Ishikawa (cell line): ENCODE results near the gene PCSK2.

ENCODE experiments used
- CREB1 ChIP-seq: IDR thresholded peaks from 2 replicates; pipeline ENCODE4 v1.6.1; 2012; ENCODE audit warnings: low read depth
- EGR1 ChIP-seq: IDR thresholded peaks from 2 replicates; pipeline ENCODE4 v1.6.1; 2012
- EP300 ChIP-seq: IDR thresholded peaks from 2 replicates; pipeline ENCODE4 v1.6.1; 2012; ENCODE audit warnings: borderline replicate concordance
- FOXM1 ChIP-seq: IDR thresholded peaks from 2 replicates; pipeline ENCODE4 v1.6.1; 2012; ENCODE audit warnings: low read depth, borderline replicate concordance
- NFIC ChIP-seq: IDR thresholded peaks from 2 replicates; pipeline ENCODE4 v1.6.1; 2012
- RAD21 ChIP-seq: IDR thresholded peaks from 2 replicates; pipeline ENCODE4 v1.6.1; 2012; ENCODE audit warnings: low read depth
- TAF1 ChIP-seq: IDR thresholded peaks from 2 replicates; pipeline ENCODE4 v1.6.1; 2012; ENCODE audit warnings: low read depth, mild to moderate bottlenecking
- TCF12 ChIP-seq: IDR thresholded peaks from 2 replicates; pipeline ENCODE4 v1.6.1; 2012; ENCODE audit warnings: low read depth
- TEAD4 ChIP-seq: IDR thresholded peaks from 2 replicates; pipeline ENCODE4 v1.6.1; 2012
- YY1 ChIP-seq: IDR thresholded peaks from 2 replicates; pipeline ENCODE4 v1.6.1; 2012; ENCODE audit warnings: low read depth
- ZBTB7A ChIP-seq: IDR thresholded peaks from 2 replicates; pipeline ENCODE4 v1.6.1; 2012; ENCODE audit warnings: low read depth
- TF ChIP-seq, protein P1 (sequence below): IDR thresholded peaks from 2 replicates; pipeline ENCODE4 v1.6.1; 2012; ENCODE audit warnings: low read depth, mild to moderate bottlenecking
- TF ChIP-seq, protein P2 (sequence below): IDR thresholded peaks from 2 replicates; pipeline ENCODE4 v1.6.1; 2012
- TF ChIP-seq, protein P3 (sequence below): IDR thresholded peaks from 2 replicates; pipeline ENCODE4 v1.6.1; 2012

The PCSK2 gene

DNA sequence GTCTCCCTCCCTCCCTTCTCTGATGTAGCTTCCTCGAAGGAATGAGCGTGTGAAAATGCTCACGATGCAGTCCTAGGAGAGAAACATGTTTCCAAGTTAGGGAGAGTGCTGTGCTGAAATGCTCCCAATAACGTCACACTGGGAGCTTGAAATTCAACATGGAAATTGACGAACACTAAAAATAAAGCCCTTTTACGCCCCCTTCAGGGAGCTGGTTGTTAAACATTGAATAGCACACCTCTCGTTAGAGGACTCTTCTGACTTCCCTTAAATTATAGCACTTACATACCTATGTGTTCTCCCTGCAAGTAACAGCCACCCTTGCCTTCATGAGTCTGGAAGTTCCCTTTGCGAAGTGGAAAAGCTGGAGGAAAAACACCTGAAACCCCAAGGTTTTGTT lies 215.7 kb downstream of the PCSK2 start:
- TF ChIP-seq ZBTB7A (no peak), FOXM1 (no peak), TAF1 (no peak), RAD21 (no peak), EP300 (no peak), TEAD4 (no peak), TCF12 (no peak), YY1 (no peak)
- TF ChIP-seq, protein P1, sequence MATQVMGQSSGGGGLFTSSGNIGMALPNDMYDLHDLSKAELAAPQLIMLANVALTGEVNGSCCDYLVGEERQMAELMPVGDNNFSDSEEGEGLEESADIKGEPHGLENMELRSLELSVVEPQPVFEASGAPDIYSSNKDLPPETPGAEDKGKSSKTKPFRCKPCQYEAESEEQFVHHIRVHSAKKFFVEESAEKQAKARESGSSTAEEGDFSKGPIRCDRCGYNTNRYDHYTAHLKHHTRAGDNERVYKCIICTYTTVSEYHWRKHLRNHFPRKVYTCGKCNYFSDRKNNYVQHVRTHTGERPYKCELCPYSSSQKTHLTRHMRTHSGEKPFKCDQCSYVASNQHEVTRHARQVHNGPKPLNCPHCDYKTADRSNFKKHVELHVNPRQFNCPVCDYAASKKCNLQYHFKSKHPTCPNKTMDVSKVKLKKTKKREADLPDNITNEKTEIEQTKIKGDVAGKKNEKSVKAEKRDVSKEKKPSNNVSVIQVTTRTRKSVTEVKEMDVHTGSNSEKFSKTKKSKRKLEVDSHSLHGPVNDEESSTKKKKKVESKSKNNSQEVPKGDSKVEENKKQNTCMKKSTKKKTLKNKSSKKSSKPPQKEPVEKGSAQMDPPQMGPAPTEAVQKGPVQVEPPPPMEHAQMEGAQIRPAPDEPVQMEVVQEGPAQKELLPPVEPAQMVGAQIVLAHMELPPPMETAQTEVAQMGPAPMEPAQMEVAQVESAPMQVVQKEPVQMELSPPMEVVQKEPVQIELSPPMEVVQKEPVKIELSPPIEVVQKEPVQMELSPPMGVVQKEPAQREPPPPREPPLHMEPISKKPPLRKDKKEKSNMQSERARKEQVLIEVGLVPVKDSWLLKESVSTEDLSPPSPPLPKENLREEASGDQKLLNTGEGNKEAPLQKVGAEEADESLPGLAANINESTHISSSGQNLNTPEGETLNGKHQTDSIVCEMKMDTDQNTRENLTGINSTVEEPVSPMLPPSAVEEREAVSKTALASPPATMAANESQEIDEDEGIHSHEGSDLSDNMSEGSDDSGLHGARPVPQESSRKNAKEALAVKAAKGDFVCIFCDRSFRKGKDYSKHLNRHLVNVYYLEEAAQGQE = no peak
- TF ChIP-seq, protein P2, sequence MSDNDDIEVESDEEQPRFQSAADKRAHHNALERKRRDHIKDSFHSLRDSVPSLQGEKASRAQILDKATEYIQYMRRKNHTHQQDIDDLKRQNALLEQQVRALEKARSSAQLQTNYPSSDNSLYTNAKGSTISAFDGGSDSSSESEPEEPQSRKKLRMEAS = no peak

DNA sequence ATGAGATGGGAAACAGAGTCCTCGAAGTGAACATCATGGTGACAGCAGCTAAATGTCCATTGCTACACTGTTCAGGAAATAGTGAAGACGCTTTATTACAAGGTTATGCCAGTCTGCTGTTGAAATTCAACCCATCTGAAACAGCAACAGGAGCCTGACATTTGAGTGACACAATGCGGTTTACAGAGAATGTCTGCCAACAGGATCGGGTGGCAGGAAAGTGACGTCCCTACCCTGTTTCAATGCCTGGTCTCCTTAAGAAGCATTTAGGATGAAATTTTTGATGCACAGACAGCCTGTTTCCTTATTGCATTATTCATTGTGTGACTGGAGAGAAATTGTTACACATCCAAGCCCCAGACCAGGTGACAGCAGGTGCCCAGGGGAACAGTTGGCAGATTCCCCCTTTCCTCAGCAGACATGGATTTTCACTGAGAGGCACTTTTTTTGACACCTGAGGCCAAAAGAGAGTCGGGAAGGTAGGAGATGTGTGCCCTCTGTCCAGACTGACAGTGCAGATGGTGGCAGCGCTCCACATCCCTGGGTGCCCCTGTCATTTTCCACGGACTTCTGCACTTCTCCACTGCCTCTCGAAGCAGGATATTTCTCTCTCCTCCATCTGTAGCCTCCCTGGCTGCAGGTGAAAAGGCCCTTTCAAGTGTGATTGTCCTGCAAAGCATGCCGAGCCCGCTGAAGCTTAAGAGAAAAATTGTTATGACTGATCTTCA lies 216.5 kb downstream of the PCSK2 start:
- TF ChIP-seq, protein P1 = no peak
- TF ChIP-seq ZBTB7A (no peak), TAF1 (no peak), EGR1 (no peak), RAD21 (no peak), EP300 (no peak), YY1 (no peak), CREB1 (no peak)
- TF ChIP-seq, protein P3, sequence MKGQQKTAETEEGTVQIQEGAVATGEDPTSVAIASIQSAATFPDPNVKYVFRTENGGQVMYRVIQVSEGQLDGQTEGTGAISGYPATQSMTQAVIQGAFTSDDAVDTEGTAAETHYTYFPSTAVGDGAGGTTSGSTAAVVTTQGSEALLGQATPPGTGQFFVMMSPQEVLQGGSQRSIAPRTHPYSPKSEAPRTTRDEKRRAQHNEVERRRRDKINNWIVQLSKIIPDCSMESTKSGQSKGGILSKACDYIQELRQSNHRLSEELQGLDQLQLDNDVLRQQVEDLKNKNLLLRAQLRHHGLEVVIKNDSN = no peak
- TF ChIP-seq, protein P2 = no peak

DNA sequence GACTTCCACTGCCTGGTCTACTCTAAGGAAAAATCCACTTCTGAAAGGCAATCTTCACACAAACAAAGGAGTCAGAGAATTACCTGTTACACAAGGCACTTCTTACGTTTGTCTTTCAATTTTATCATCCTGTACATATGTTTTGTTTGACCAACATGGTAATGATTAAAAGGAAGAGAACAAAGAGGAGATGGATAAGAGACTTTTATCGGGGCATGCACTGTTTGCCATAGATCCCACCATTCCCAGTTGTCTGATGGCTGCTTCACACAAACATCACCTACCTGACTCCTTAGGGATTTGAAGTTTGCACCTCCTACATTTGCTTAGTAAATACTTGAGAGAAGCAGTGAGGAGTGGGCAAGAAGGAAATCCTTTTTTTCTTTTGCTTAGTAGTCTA lies 217.3 kb downstream of the PCSK2 start:
- TF ChIP-seq FOXM1 (no peak), EGR1 (no peak)

DNA sequence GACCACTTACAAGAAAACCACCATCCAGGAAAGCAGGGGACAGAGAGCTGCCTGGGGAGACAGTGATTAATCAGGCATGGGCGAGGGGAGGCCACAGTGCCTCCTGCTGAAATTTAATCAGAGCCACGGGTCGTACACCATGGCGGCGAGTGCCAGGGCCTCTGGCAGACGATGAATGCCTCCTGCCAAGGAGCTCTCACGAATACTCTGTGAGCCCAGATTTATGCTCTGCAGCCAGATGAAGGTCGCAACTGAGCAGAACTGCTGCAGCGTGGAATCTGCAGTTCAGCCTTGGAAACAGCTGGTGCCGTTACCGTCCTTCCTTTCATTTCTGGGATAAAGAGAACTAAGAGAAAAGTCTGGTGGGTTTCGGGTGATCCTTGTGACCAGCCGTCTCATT lies 218.7 kb downstream of the PCSK2 start:
- TF ChIP-seq, protein P3 = no peak
- no peak for TF ChIP-seq FOXM1
- TF ChIP-seq RAD21 = no peak
- TF ChIP-seq TCF12 = no peak
- no peak for TF ChIP-seq TAF1

DNA sequence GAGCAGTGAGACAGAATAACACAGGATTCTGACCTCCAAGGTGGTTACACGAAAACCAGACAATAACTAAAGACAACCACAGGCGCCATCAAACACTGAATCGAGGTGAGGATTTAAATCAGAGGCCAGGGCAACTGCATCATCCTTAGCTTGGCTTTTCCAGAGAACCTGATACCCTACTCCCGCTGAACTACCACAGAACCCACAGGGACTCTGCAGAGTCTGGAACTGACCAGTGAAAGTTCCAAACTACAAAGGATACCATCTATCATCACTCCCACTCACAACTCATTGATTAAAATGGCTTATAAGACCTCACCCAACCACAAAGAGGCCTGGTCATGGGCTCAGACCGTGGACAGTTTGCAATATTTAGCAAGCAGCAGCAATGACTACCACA lies 219.3 kb downstream of the PCSK2 start:
- TF ChIP-seq YY1 (no peak), TAF1 (no peak), NFIC (no peak), FOXM1 (no peak), CREB1 (no peak), EP300 (no peak)
- TF ChIP-seq, protein P1 = no peak
- TF ChIP-seq, protein P2 = no peak
